BE2C (cell line): ENCODE results near the gene SYNDIG1.

Source experiments
- DNase-seq: peaks from one replicate; pipeline ENCODE4 v3.0.0-alpha.2; 2020
- H3K27me3 ChIP-seq: fragments of 250-450 bp; sonication (Bioruptor Pico); 2 replicates; pipeline ENCODE4 v1.5.1; 2020; ENCODE audit warnings: mild to moderate bottlenecking
- H3K36me3 ChIP-seq: fragments of 250-450 bp; sonication (Bioruptor Pico); 2 replicates; pipeline ENCODE4 v1.5.1; 2020; ENCODE audit warnings: mild to moderate bottlenecking
- H3K4me1 ChIP-seq: fragments of 250-450 bp; sonication (Bioruptor Pico); 2 replicates; pipeline ENCODE4 v1.5.1; 2020
- H3K4me3 ChIP-seq: 2 replicates; pipeline ENCODE4 v1.5.1; 2011; ENCODE audit warnings: low read depth, low read length
- H3K9me3 ChIP-seq: fragments of 250-450 bp; sonication (Bioruptor Pico); 2 replicates; pipeline ENCODE4 v1.5.1; 2020
- TF ChIP-seq, protein P1 (sequence below): IDR thresholded peaks from 2 replicates; pipeline ENCODE4 v1.5.1; 2012; ENCODE audit warnings: mild to moderate bottlenecking, low read depth, low read length

SYNDIG1 gene

GRCh38 chr20:24584078-24584477, 114.6 kb downstream of the SYNDIG1 start:
- DNase-seq = no peak
- no peaks in the 10 kb centered on the region for H3K9me3 ChIP-seq
- no peak overlapping the region for H3K4me3 ChIP-seq
- peaks cover 25% of the 10 kb centered on the region for H3K4me1 ChIP-seq
- H3K27me3 ChIP-seq = no peaks in the 10 kb centered on the region
- H3K36me3 ChIP-seq = no peaks in the 10 kb centered on the region
- TF ChIP-seq, protein P1, sequence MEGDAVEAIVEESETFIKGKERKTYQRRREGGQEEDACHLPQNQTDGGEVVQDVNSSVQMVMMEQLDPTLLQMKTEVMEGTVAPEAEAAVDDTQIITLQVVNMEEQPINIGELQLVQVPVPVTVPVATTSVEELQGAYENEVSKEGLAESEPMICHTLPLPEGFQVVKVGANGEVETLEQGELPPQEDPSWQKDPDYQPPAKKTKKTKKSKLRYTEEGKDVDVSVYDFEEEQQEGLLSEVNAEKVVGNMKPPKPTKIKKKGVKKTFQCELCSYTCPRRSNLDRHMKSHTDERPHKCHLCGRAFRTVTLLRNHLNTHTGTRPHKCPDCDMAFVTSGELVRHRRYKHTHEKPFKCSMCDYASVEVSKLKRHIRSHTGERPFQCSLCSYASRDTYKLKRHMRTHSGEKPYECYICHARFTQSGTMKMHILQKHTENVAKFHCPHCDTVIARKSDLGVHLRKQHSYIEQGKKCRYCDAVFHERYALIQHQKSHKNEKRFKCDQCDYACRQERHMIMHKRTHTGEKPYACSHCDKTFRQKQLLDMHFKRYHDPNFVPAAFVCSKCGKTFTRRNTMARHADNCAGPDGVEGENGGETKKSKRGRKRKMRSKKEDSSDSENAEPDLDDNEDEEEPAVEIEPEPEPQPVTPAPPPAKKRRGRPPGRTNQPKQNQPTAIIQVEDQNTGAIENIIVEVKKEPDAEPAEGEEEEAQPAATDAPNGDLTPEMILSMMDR = no peak

GRCh38 chr20:24584538-24585356, 115.3 kb downstream of the SYNDIG1 start:
- DNase-seq = no peak
- Histone ChIP-seq H3K4me1 (peaks cover 31% of the 10 kb centered on the region), H3K9me3 (no peaks in the 10 kb centered on the region), H3K27me3 (no peaks in the 10 kb centered on the region), H3K4me3 (no peak overlapping the region), H3K36me3 (no peaks in the 10 kb centered on the region)
- TF ChIP-seq, protein P1 = no peak

DNA sequence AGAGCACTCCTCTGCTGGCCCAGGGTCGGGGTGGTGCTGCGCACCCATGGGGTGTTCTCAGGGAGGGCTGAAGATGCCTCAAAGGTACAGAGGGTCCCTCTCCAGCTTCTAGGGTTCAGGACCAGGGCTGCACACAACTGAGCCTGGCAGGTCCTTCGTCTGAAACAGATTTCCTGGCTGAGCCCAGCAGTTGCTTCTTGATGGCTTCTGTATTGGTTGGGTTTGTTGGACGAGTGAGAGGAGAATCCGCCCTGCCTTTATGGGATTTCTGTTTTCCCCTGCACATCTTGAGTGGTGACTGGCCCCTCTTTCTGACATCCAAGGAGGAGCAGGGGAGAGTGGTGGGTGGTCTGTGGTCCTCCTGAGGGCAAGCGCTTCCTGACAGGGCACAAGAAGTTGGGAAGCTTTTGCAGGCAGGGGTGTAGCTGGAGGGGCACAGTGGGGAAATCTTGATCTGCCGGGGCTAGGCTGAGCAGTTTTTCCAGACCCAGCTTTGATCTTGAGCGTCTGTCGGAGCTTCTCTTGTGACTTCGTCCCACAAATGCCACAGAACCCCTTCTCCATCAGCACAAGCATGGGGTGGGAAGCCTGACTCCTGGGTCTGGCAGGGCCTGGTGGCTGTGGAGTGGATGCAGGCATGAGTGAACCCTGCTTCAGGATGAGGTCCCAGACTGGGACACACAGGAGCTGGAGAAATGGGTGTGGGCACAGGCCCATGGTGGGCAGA, 116.5 kb downstream of the SYNDIG1 start:
- Histone ChIP-seq H3K27me3 (no peaks in the 10 kb centered on the region), H3K9me3 (no peaks in the 10 kb centered on the region), H3K4me3 (no peak overlapping the region), H3K4me1 (peaks cover 34% of the 10 kb centered on the region), H3K36me3 (no peaks in the 10 kb centered on the region)
- TF ChIP-seq, protein P1 = no peak
- no peak for DNase-seq

- H3K9me3 ChIP-seq = no peaks in the 10 kb centered on the region
- TF ChIP-seq, protein P1 = no peak
- H3K36me3 ChIP-seq = no peaks in the 10 kb centered on the region
- H3K4me1 ChIP-seq = peaks cover 34% of the 10 kb centered on the region
- no peak overlapping the region for H3K4me3 ChIP-seq
- no peak for DNase-seq
- H3K27me3 ChIP-seq = no peaks in the 10 kb centered on the region
Observed at GRCh38 chr20:24586523-24586840, 117.1 kb downstream of the SYNDIG1 start.

DNA sequence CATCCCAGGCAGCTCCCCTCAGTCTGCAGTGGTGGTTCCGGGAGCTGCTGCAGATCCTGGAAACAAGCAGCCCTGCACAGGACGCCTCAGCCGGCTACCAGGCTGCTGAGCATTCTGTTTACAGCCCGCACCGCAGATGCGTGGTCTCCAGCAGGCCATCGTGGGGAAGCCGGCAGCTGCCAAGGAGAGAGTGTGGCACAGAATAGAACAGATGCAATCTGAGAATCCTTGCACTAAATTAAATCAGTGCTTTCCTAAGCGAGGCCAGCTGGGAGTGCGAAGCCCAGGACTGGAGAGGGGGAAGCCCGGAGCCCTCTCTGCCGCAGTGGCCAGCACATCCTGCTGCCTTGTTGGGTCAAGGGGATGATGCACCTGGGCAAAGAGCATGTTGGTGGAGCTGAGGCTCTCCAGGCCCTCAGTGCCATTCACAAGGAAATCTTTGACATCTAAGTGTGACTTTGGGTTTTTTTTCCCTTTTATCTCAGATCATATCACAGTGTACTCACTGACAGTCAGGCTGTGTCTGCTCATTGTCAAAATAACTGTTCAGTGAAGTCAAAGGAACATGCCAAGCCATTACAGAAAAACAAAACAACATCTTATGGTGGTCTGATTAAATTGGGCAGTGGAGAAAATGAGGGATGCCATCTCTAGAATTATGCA, 118.1 kb downstream of the SYNDIG1 start:
- Histone ChIP-seq H3K4me1 (peaks cover 34% of the 10 kb centered on the region), H3K36me3 (no peaks in the 10 kb centered on the region), H3K9me3 (no peaks in the 10 kb centered on the region), H3K27me3 (no peaks in the 10 kb centered on the region), H3K4me3 (peak overlapping the region; percentile 10; the same call in 1 of the 2 replicates)
- TF ChIP-seq, protein P1 = no peak
- DNase-seq = peak; percentile 90
